Measurements from ENCODE around the gene C22orf23.
A peak's percentile ranks its signal among the peaks of the same experiment; 100 is the strongest.
"Not testable (repeated sequence)": the region's sequence is repeated elsewhere in the genome, so short reads cannot be mapped to it uniquely, and the experiment has no call there.

The C22orf23 gene

DNA sequence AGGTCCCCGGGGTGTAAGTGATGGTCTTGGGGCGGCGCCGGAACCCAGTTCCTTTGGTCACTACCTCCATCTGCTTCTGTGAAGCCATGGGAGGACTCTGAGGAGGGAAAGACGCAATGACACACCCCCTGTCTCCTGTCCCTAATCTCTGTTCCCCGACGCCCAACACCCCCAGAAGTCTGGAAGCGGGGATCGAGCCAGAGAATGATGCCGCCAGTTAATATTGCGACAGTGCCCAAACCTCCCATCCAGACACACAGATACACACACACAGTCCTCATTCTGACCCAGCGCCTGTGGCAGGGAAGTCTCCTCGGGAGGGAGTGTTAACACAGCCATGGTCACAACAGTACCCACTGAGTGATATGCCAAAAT, 352 bp downstream of the C22orf23 start:
- no peak for DNase-seq

DNA sequence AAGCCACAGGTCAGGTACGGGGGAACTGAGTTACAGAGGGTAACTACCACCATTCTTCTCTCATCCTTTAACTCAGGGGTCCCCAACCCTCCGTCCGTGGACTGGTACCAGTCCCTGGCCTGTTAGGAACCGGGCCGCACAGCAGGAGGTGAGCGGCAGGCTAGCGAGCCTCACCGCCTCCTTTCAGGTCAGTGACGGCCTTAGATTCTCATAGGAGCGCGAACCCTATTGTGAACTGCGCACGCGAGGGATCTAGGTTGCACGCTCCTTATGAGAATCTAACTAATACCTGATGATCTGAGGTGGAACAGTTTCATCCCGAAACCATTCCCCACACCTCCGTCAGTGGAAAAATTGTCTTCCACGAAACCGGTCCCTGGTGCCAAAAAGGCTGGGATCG, 772 bp downstream of the C22orf23 start:
- not testable (repeated sequence) for DNase-seq

- DNase-seq, result peak in 1 of 2 experiments; percentile 23
Measured at GRCh38 chr22:37951305-37951704, 2.1 kb downstream of the C22orf23 start.

- DNase-seq, result not testable (repeated sequence)
Measured at GRCh38 chr22:37947142-37947795, 6.1 kb downstream of the C22orf23 start.

DNA sequence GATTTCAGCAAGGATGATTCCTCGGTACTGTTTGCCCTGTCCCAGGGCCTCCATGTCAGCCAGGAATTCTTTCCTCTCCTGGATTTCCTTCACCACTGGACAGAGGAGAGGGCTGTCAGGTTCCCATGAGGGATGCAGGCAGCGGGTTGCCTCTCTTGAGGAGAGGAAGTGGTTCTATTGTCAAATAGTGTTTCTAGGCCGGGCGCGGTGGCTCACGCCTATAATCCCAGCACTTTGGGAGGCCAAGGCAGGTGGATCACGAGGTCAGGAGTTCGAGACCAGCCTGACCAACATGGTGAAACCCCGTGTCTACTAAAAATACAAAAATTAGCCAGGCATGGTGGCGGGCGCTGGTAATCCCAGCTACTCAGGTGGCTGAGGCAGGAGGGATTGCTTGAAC, 9.0 kb downstream of the C22orf23 start:
- DNase-seq, result not testable (repeated sequence)

- DNase-seq, result no peak
Measured at GRCh38 chr22:37943825-37944198, 9.6 kb downstream of the C22orf23 start.

GRCh38 chr22:37943136-37943824, 10.1 kb downstream of the C22orf23 start:
- no peak for DNase-seq

- no peak for DNase-seq
Measured at GRCh38 chr22:37942133-37942532, 11.3 kb downstream of the C22orf23 start.

GRCh38 chr22:37940698-37941376, 12.6 kb downstream of the C22orf23 start:
- no peak for DNase-seq

GRCh38 chr22:37933711-37934376, 19.6 kb downstream of the C22orf23 start:
- peak; percentile 70 to 83 for DNase-seq

DNA sequence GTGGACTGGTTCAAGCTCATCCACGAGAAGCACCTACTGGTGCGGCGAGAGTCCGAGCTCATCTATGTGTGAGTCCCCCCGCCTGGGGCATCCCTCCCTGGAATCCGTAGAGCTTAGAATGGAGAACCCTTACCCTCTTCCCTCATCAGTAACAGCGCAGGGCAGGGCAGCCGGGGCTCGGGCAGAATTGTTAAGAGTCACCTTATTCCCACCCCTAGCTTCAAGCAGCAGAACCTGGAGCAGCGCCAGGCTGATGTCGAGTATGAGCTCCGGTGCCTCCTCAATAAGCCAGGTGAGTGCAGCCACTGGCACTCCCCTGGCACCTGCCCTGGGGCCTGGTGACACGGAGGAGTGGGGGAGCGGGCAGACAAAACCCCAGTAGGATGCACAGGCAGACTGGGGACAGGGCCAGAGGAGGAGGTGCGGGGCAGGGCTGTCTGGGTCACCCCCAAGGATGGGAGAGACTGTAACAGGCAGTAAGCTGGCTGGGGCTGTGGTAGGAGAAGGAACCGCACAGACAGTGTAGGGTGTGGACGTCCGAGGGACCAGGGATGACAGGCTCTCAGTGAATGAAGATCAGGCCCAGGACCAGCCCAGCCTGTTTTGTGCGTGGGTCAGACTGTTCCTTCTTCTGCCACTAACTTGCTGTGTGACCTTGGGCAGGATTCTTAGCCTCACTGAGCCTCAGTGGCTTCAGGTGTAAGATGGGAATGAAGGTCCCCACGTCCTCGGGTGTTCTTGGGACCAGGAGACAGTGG, 20.4 kb downstream of the C22orf23 start:
- no peak for DNase-seq

DNA sequence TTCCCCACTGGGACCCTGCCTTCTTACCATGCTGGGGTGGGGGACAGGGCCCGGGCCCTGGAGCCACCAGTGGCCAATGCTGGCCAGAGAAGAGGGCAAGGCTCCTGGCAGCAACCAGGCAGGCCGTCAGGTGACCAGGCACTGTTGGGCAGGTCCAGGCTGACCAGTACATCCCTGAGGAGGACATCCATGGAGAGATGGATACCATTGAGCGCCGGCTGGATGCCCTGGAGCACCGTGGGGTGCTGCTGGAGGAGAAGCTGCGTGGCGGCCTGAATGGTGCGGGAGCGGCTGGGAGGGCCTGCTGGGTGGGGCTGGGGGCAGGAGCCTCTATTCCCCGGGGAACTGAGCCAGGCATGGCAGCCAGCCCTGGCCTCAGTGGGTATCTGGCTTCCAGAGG, 21.0 kb downstream of the C22orf23 start:
- no peak for DNase-seq

- peak; percentile 51 to 65 for DNase-seq
Measured at GRCh38 chr22:37931893-37932389, 21.5 kb downstream of the C22orf23 start.

- no peak for DNase-seq
Measured at GRCh38 chr22:37930952-37931440, 22.4 kb downstream of the C22orf23 start.

- DNase-seq, result peak in 1 of 2 experiments; percentile 12
Measured at GRCh38 chr22:37930270-37930951, 23.0 kb downstream of the C22orf23 start.

GRCh38 chr22:37929390-37929789, 24.0 kb downstream of the C22orf23 start:
- DNase-seq, result no peak

DNA sequence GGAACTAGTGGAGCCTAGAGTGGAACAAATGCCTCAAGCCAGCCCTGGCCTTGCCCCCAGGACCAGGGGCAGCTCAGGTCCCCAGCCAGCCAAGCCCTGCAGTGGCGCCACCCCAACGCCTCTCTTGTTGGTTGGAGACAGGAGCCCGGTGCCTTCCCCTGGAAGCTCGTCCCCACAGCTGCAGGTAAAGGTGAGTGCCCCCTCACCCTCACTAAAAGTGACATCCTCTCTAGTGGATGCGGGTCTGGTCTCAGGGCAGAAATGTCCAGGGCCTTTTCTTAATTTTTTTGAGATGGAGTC, 25.8 kb downstream of the C22orf23 start:
- DNase-seq, result no peak

- DNase-seq, result no peak
Measured at GRCh38 chr22:37926771-37927636, 26.4 kb downstream of the C22orf23 start.

DNA sequence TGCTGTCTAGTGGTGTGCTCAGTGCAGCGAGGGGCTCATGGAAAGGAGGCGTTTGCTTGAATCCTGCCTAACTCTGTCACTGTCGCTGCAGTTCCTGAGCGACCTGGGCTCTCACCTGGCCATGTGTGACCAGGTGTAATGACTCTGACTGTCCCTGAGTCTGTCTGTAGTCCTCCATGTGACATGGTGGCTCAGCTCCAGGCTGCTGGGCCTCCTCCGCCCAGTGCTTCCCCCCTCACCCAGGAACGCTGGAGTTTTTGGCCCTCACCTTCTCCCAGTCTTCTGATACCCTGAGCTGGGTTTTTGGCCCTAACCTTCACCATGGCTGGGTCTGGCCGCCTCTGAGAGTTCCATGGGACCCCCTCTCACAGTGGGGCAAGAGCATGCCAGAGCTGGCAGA, 27.0 kb downstream of the C22orf23 start:
- no peak for DNase-seq

GRCh38 chr22:37925767-37926166, 27.6 kb downstream of the C22orf23 start:
- no peak for DNase-seq

GRCh38 chr22:37925330-37925729, 28.1 kb downstream of the C22orf23 start:
- DNase-seq, result no peak

Measured in NCI-H524 (cell line).